ENCODE measurements around the gene CILP2. TPM values are rescaled to one million over a fixed set of nuclear protein-coding genes. Genes with fewer than 3 reads are reported as not detected.
A peak's percentile ranks its signal among the peaks of the same experiment; 100 is the strongest.

CILP2 gene
- total and polyA plus RNA-seq, 2 of the 8 experiments (the other 6 are each of a cell fraction or from before 2014, with no cell fraction given) = 4.4 to 5.8 TPM

DNA sequence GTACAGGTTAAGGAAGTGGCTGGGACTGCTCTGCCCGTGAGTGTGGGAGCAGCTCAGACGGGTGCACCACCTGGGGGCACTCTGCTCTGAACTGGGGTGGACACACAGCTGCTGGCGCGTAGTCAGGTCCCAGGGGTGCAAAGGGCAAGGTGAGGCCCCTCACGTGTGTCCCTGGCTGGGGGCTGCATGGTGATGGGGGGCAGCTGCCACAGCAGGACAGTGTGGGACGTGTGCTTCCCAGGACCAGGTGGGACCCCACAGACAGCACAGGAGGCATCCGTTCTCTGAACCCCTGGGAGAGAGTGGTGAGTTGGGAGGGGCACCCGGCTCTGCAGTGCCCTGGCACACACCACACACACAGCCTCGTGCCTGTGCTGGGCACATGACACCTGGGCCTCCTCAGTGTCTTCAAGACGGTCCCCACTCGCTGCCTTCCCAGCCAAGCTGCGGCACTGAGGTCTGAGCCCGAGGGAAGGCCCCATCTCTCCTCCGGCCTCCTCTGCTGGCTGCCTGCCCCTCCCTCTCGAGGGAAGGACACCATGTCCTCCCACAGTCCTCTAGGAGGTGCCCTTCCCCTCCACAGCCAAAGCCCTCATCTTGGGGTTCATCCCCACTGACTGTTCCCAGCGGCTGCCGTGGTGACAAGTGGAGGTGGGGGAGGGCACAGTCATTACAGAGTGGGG is 24.7 kb downstream of the CILP2 start:
- Histone ChIP-seq H3K4ac (replicated peaks; ENCODE audit: insufficient read length, low read depth, low read length) (no peak overlapping the region), H4K20me1 (replicated peaks in 1 of 2; ENCODE audit: control insufficient read depth in 1 of 2, insufficient read depth in 2 of 2, low read length in 2 of 2) (no peaks in the 10 kb centered on the region), H2BK120ac (replicated peaks; ENCODE audit: low read depth, low read length) (no peak overlapping the region), H3K4me1 (replicated peaks in 1 of 4; ENCODE audit: control insufficient read depth in 3 of 4, insufficient read depth in 4 of 4, low read length in 3 of 4) (peaks cover 0 to 4% (median 0%) of the 10 kb centered on the region in 4 experiments; a peak in 2 of 7 replicates), H3K56ac (replicated peaks; ENCODE audit: insufficient read length, low read depth, low read length) (no peak overlapping the region), H3K79me1 (ENCODE audit: low read depth, low read length) (no peaks in the 10 kb centered on the region), H3K27me3 (replicated peaks in 1 of 4; ENCODE audit: control insufficient read depth in 3 of 4, extremely low read depth in 1 of 4, insufficient read depth in 3 of 4, low read length in 3 of 4) (no peaks in the 10 kb centered on the region), H2BK20ac (ENCODE audit: low read length) (no peak overlapping the region), H2BK12ac (ENCODE audit: low read depth, low read length) (no peak overlapping the region), H4K8ac (ENCODE audit: extremely low read depth, insufficient read depth, low read length) (peak overlapping the region; percentile 77), H3K23me2 (ENCODE audit: low read depth, low read length) (no peaks in the 10 kb centered on the region), H2AK5ac (ENCODE audit: low read depth, low read length) (no peak overlapping the region), H2BK5ac (ENCODE audit: low read depth, low read length) (0 out of 2 replicates have a peak overlapping the region, but pooled peaks have one; percentile 12), H3K18ac (ENCODE audit: extremely low read depth, low read length) (no peak overlapping the region), H2BK15ac (ENCODE audit: low read length) (no peak overlapping the region), H4K91ac (replicated peaks; ENCODE audit: insufficient read length, low read length) (no peak overlapping the region), H3K36me3 (ENCODE audit: control insufficient read depth in 2 of 4, insufficient read depth in 4 of 4, low read length in 3 of 4) (no peaks in the 10 kb centered on the region), H3K14ac (ENCODE audit: insufficient read length) (no peak overlapping the region), H4K5ac (ENCODE audit: insufficient read length, low read depth, low read length) (no peak overlapping the region), H3K9me3 (ENCODE audit: insufficient read depth in 2 of 2, low read depth in 1 of 2, low read length in 1 of 2) (no peaks in the 10 kb centered on the region), H3K23ac (ENCODE audit: insufficient read length) (no peak overlapping the region), H3K4me3 (ENCODE audit: extremely low read depth in 1 of 4, insufficient read depth in 2 of 4, low read depth in 3 of 4, low read length in 4 of 4) (no peak overlapping the region), H3K79me2 (ENCODE audit: control insufficient read depth in 1 of 2, insufficient read depth in 2 of 2, low read length in 2 of 2) (no peaks in the 10 kb centered on the region), H3K27ac (ENCODE audit: low read depth, low read length) (no peak overlapping the region), H2AFZ (ENCODE audit: low read length) (no peak overlapping the region), H3K4me2 (ENCODE audit: insufficient read depth in 1 of 2, low read depth in 2 of 2, low read length in 2 of 2) (no peak overlapping the region), H3K9ac (replicated peaks in 1 of 4; ENCODE audit: extremely low read depth in 1 of 4, low read depth in 3 of 4, low read length in 3 of 4) (no peak overlapping the region; a peak in 1 of 7 replicates)
- FAIRE-seq = no peak
- DNase-seq (ENCODE audit: low read depth in 1 of 2, low spot score in 2 of 2) = peak in 1 of 2 experiments; percentile 53
- 87% methylated on average over 14 of the region's 17 CpGs; no CpG with 5 or more reads in 1 of the 2 experiments for WGBS, 2 experiments (ENCODE audit: extremely low coverage in 1 of 2, insufficient coverage in 1 of 2, insufficient read length in 1 of 2, insufficient replicate concordance in 2 of 2, low coverage in 1 of 2, low lambda C conversion rate in 2 of 2, missing lambda C conversion rate in 1 of 2)
- ChIA-PET CTCF (ENCODE audit: partially characterized antibody) (interaction anchor here (0.9 to 20.0 kb wide), 10 partner anchors 13 to 97 kb away, joined by 3 to 223 read pairs (median 4); partner anchors contain the start of gene GMIP), POLR2A (ENCODE audit: partially characterized antibody) (interaction anchor here (0.8 to 0.9 kb wide), 2 partner anchors 30 to 90 kb away, joined by 3 read pairs; no protein-coding TSS in a partner anchor)
- TF ChIP-seq TAF1 (IDR thresholded peaks at IDR 0.05; ENCODE audit: low read depth, low read length) (no peak), RAD21 (IDR thresholded peaks at IDR 0.05 in 1 of 2, conservative IDR thresholded peaks at IDR 0.05 in 1 of 2; ENCODE audit: low read depth in 2 of 2, low read length in 2 of 2) (peak; percentile 57 to 67), RNF2 (IDR thresholded peaks at IDR 0.05; ENCODE audit: borderline replicate concordance, low read depth, low read length, missing control alignments, poor library complexity, severe bottlenecking) (no peak), EZH2 (IDR thresholded peaks at IDR 0.05; ENCODE audit: low read depth, low read length, severe bottlenecking) (no peak), RFX5 (IDR thresholded peaks at IDR 0.05; ENCODE audit: borderline replicate concordance, low read depth, low read length) (no peak), JUN (IDR thresholded peaks at IDR 0.05; ENCODE audit: low read depth, low read length) (no peak), MAX (IDR thresholded peaks at IDR 0.05) (no peak)
- TF ChIP-seq, protein P1, sequence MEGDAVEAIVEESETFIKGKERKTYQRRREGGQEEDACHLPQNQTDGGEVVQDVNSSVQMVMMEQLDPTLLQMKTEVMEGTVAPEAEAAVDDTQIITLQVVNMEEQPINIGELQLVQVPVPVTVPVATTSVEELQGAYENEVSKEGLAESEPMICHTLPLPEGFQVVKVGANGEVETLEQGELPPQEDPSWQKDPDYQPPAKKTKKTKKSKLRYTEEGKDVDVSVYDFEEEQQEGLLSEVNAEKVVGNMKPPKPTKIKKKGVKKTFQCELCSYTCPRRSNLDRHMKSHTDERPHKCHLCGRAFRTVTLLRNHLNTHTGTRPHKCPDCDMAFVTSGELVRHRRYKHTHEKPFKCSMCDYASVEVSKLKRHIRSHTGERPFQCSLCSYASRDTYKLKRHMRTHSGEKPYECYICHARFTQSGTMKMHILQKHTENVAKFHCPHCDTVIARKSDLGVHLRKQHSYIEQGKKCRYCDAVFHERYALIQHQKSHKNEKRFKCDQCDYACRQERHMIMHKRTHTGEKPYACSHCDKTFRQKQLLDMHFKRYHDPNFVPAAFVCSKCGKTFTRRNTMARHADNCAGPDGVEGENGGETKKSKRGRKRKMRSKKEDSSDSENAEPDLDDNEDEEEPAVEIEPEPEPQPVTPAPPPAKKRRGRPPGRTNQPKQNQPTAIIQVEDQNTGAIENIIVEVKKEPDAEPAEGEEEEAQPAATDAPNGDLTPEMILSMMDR (IDR thresholded peaks at IDR 0.05; ENCODE audit: control extremely low read depth in 1 of 3, insufficient read depth in 1 of 3, low read depth in 1 of 3, low read length in 3 of 3) = peak; percentile 48 to 68 (median 62); a peak in 3 of 4 replicates

Data from H1 (cell line).